IPS-18c (cell line): ENCODE results near the gene VEGFC.

ENCODE experiments used
- H3K4me3 ChIP-seq: 2 replicates; pipeline ENCODE4 v1.7.0; 2013; ENCODE audit warnings: low read depth, mild to moderate bottlenecking, low read length, moderate library complexity; ENCODE audit not compliant: insufficient read depth
- H3K9me3 ChIP-seq: one replicate; pipeline ENCODE4 v1.6.1; 2013; ENCODE audit warnings: mild to moderate bottlenecking, low read length, moderate library complexity; ENCODE audit not compliant: control insufficient read depth, insufficient read depth

VEGFC gene

GRCh38 chr4:176780995-176781738 is 11.6 kb downstream of the VEGFC start:
- Histone ChIP-seq H3K9me3 (no peaks in the 10 kb centered on the region), H3K4me3 (no peak overlapping the region)

GRCh38 chr4:176779421-176779820 is 13.3 kb downstream of the VEGFC start:
- Histone ChIP-seq H3K9me3 (no peaks in the 10 kb centered on the region), H3K4me3 (no peak overlapping the region)

DNA sequence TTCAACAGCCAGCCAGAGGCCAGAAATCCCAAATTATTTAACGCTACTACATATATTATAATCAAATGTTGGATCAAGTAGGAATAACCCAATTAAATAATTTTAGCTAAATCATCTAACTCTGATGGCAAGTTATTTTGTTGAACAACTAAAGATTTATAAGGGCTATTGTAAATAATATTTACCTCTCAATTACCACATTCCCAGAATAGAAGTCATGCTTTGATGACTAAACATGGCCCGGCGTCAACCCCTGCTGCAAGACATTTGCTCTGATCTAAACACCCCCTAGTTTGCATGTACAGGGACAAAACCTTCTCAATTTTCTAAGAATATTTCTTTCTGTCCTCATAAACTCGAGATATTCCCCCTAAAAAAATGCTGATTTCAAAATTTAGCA is 14.2 kb downstream of the VEGFC start:
- Histone ChIP-seq H3K4me3 (no peak overlapping the region), H3K9me3 (no peaks in the 10 kb centered on the region)

DNA sequence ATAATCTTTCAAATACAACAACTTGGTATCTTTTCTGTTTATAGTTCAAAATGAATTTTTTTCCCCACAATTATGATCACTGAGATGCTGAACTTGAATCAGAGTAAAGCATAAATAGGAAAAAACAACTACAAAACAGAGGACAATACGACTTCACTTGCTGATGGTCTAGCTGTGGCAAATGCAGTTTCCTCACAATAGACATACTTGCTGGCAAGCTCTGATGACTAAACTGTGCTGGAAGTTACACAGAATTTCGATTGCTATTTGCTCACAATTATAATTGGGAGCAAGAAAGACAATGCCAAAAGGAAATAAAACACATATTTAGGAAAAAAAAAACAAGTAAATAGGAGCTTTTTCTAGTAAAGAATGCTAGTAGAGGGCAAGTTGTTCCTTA is 14.7 kb downstream of the VEGFC start:
- Histone ChIP-seq H3K9me3 (no peaks in the 10 kb centered on the region), H3K4me3 (no peak overlapping the region)

DNA sequence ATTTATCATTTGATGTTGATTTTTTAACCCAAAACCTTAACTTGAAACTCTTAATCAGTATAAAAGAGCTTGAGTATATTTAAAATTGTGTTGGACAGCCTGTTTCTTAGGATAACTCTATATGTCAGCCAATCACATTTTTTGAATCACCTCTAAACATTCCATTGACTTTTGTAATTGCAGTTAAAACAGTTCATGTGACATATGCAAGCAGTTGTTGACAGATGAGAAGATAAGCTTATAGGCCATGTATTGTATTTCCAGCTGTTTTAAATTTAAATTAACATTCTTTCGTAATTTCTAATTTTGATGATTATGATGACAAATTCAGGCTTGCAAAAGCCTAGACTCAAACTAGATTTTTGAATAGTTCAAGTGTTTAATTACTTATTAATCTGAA is 17.4 kb downstream of the VEGFC start:
- H3K4me3 ChIP-seq: no peak overlapping the region
- H3K9me3 ChIP-seq: no peaks in the 10 kb centered on the region

- Histone ChIP-seq H3K4me3 (no peak overlapping the region), H3K9me3 (no peaks in the 10 kb centered on the region)
These were observed 17.9 kb downstream of the VEGFC start for GRCh38 chr4:176774852-176775251.

- Histone ChIP-seq H3K9me3 (no peaks in the 10 kb centered on the region), H3K4me3 (no peak overlapping the region)
These were observed 23.2 kb downstream of the VEGFC start for GRCh38 chr4:176769514-176769913.

GRCh38 chr4:176767183-176767582 is 25.5 kb downstream of the VEGFC start:
- Histone ChIP-seq H3K9me3 (no peaks in the 10 kb centered on the region), H3K4me3 (no peak overlapping the region)

DNA sequence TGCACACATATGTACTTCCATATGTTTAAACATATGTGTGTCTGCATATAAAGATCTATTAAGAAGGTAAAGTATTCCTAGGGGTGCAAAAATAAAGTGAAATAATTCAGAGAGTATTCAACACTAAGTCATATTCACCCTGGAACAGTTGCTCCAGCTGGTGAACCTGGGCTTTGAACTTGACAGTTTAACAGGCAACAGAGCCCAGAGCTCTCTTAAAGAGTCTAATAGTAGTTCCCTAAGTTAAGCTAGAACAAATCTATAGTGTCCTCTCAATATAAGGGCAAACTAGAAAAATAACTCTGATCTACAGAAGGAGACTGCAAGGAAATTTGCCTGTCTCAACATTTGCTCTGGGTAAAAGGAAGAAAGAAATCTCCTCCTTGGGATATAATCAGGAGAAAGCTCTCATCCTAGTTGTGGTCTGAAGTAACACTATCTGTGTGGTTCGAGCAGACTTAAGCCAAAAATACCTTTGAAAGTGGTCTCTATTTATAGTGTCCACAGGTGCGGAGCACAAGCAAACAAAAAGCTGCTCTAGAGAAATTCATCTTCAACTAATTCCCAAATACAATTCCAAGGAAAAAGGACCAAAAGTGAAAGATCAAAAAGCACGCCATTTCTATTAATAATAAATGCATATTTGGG is 29.9 kb downstream of the VEGFC start:
- Histone ChIP-seq H3K4me3 (no peak overlapping the region), H3K9me3 (no peaks in the 10 kb centered on the region)

DNA sequence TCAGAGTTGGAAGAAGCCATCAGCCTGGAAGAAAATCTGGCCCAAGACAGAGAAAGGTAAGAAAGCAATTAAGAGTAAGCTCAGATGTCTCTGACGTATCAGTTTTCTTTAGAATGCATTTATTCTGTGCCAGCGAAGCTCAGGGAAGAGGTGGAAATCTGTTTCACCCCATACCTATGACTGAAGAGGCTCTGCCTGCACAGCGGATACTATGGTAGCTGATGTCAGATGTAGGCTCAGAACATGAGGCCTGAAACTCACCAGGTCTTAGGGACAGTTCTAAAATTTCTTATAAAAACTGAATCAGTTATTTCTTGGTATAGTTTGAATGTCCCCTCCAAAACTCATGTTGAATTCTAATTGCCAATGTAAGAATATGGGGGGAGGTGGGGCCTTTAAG is 30.9 kb downstream of the VEGFC start:
- Histone ChIP-seq H3K9me3 (no peaks in the 10 kb centered on the region), H3K4me3 (no peak overlapping the region)

- Histone ChIP-seq H3K9me3 (no peaks in the 10 kb centered on the region), H3K4me3 (no peak overlapping the region)
These were observed 32.3 kb downstream of the VEGFC start for GRCh38 chr4:176760471-176760870.

DNA sequence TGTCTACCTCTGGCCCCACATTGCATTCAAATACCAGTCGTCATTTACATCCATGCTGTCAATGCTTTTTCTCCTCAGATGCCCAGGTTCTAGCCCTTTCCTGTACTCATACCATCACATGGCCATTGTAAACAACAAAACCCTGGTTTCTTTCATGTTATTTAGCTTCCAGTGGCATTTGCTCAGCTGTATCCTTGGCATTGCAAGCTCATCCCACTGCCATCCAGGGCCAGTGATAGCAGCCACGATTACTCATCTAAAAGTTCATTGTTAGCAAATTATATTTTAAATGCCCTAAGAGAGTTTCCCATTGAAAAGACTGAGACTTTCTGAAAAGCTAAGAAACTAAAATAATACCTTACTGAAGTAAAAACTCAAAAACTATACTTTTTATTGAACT is 34.0 kb downstream of the VEGFC start:
- H3K9me3 ChIP-seq: no peaks in the 10 kb centered on the region
- H3K4me3 ChIP-seq: no peak overlapping the region

DNA sequence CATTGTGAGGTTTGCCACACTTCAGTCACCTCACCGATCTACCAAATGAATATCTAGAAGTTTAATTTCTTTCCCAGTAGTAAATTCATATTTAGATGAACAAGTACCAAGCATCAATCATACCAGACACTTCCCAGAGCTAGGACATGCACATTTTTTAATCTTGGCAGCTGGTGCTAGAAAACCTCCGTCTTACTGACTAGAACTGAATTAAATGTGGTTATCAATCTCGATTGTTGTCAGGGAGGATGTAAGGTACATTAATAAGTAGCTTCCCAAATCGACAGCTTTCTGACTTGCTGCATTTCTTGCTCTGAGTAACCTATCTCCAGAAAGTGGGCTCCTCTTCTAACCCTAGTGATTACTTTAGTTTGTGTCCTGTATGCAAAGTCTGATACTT is 34.4 kb downstream of the VEGFC start:
- no peak overlapping the region for H3K4me3 ChIP-seq
- H3K9me3 ChIP-seq: no peaks in the 10 kb centered on the region

DNA sequence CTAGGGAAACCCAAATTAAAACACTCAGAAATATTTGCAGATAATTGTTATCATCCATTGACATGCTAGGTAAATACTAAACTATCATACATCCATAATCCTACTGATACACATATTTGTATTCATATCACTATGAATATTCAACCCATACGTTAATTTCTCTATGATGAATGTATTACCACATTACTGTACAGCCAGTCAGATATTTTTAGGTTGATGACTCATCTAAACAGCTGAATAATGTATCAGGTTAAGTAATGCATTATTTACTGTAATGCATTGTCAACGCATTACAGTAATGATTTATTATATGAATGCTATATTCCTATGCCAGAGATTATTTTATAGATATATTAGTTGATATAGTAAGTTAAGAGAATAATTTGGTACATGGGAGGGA is 37.1 kb downstream of the VEGFC start:
- Histone ChIP-seq H3K4me3 (no peak overlapping the region), H3K9me3 (no peaks in the 10 kb centered on the region)

DNA sequence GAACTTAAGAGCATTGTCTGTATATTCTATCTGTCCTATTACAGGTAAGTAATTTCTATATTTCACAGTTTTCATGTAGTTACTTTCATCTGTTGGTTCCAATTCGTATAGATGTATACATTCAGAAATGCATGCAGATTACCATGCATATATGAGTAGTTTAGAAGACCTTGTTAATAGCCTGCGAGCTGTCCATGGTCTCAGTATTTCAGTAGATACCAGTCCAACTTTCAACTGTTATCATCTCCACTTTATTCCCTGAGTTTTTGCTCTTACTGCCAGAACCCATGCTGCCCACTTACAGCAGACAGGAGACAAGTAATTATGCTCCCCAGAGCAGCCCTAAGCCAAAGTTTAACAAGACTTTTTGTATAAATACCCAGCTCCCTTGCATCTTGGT is 37.7 kb downstream of the VEGFC start:
- Histone ChIP-seq H3K9me3 (no peaks in the 10 kb centered on the region), H3K4me3 (no peak overlapping the region)

DNA sequence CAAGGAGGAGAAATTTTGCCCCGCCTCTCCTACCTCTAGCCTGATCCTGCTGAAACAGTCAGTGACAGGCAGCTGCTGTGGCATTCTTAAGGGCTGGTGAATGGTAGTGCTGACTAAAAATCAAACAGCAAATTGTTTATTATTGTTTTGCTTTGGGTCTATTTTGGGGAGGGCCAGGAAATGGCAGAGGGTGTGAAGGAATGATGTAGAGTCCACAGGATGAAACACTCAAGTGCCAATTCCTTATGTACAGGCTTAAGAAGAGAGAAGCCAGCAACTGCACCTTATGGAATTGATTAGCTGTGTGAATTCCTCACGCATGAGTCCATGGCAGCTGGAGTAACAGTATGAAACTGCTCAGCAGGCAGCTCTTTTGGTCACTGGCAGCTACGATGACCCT is 39.7 kb downstream of the VEGFC start:
- no peaks in the 10 kb centered on the region for H3K9me3 ChIP-seq
- no peak overlapping the region for H3K4me3 ChIP-seq

DNA sequence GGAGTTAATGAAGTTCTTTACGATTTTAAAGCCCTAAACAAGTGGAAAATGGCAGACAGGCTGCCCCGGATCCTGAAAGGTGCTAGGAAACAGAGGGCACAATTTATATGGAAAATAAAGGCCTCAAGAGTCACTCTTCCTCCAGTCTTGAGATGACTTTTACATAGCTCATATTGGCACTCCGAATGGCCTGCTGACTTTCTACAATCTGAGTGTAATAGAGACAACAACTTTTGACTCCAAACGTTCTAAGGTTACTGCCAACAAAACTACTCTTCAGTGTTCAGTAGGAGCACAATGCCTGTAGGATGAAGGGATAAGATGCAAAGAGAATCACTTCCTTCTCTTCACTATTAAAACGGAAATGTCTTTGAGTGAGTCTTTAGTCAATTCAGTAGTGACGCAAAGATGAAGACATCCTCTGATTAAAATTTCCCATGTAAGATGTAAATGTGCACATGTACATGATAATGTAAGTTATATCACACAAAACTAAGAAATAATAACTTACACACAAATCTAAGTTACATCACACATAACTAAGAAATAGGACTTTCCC is 40.5 kb downstream of the VEGFC start:
- H3K4me3 ChIP-seq: no peak overlapping the region
- no peaks in the 10 kb centered on the region for H3K9me3 ChIP-seq

GRCh38 chr4:176751061-176751460 is 41.7 kb downstream of the VEGFC start:
- Histone ChIP-seq H3K4me3 (no peak overlapping the region), H3K9me3 (no peaks in the 10 kb centered on the region)
